ENCODE data around the gene MIER2.
A peak's percentile ranks its signal among the peaks of the same experiment; 100 is the strongest.
"Not testable (repeated sequence)": the region's sequence is repeated elsewhere in the genome, so short reads cannot be mapped to it uniquely, and the experiment has no call there.

The MIER2 gene

DNA sequence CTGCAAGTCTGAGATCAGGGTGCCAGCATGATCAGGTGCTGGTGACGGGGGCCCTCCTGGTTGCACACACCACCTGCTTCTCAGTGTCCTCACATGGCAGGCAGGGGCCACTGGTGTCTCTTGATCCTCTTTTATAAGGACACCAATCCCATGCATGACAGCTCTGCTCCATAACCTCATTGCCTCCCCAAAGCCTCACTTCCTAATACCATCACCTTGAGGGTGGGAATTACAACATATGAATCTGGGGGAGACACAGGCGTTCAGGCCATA is 15.0 kb upstream of the MIER2 start:
- DNase-seq (ENCODE audit: low spot score): no peak

DNA sequence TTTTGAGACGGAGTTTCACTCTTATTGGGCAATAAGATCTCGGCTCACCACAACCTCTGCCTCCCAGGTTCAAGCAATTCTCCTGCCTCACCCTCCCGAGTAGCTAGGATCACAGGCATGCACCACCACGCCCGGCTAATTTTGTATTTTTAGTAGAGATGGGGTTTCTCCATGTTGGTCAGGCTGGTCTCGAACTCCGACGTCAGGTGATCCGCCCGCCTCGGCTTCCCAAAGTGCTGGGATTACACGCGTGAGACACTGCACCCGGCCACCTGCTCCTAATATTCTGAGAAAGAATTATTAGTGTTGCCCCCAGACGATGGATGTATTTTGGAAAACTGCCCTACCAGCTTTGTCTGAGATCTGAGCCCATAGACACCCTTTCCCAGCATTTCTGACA is 10.9 kb upstream of the MIER2 start:
- DNase-seq (ENCODE audit: low spot score): not testable (repeated sequence)

DNA sequence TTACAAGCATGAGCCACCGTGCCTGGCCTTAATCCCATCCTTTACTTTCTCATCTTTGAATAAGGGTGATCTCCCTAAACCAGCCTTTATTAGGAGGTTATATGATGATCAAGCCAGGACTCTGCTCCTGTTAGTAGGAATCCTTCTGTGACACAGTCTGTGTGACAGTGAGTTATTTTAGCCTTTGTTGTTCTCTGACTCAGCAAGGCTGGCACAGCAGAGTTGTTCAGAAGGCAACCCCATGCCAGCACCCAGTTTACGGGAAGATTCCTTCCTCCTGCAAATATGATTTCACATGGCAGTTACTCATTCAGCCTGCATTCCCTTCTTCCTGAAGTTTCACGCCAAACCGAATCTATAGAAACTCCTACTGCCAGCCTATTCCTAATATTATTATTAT is 10.5 kb upstream of the MIER2 start:
- no peak for DNase-seq (ENCODE audit: low spot score)

DNA sequence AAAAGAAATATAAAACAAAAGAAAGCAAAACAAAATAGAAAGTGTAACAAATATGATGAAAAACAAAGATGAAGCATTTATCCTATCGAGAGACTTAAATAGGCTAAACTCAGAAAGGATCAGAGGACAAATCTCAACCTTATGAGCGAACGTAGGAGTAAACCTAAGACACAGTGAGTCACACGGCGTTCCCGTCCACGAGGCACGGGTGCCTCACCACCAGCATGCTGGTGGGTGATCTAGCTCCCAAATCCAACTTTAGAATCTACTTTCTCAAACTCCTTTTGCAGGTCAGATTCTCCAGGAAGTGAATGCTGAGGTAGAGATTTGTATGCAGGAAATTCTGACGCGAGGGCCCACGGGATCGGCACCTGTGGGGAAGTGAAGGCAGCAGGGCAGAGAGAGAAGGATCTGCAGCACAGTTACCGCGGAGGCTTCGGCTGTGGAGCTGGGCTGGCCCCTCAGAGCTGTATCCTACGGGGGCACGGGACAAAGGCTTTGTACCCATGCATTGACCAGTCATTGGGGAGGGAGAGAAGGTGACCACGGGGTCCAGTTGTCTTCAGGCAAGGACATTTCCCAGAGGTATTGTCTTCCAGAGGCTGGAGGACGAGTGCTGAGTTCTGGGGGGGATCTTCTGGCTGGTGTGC is 7.5 kb upstream of the MIER2 start:
- DNase-seq (ENCODE audit: low spot score): no peak

DNA sequence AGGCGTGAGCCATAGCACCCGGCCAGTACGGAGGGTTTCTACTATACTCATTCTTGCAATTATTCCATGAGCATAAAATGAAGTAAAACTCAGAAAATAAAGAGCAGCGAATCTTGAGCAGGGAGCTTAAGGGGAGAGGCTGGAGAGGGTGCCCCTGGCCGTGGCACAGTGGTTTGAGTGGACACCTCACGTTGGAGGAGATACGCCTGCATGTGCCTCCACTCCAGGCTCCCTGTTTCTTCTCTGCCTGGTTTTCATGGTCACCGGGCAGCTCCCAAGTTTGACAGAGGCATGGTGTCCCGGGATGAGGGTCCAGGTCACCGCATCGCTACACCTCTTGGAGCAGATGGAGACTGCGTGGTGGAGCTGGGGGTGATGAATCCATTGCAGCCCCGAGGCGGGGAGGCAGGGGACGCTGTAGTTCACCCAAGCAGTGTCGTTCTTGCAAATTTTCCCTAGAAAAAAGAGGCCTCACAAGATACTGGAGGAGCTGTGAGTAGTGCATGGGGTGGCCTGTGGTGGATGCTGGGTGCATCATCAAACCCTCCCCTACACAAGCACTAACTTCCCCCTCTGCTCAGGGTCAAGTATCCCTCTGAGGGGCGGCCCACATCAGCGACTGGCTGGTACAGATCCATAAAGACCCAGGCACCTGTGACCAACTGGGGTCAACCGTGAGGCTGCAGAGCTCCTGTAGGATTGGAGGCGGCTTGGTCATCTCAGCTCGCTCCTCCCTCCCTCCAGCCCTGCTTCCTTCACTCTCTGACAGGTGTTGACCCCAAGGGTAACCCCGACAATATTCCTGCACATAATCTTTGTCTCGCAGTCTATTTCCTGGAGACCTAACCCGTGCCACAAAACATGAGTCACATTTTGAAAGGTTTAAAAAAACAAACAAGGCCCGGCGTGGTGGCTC is 3.6 kb upstream of the MIER2 start:
- DNase-seq (ENCODE audit: low spot score): no peak

DNA sequence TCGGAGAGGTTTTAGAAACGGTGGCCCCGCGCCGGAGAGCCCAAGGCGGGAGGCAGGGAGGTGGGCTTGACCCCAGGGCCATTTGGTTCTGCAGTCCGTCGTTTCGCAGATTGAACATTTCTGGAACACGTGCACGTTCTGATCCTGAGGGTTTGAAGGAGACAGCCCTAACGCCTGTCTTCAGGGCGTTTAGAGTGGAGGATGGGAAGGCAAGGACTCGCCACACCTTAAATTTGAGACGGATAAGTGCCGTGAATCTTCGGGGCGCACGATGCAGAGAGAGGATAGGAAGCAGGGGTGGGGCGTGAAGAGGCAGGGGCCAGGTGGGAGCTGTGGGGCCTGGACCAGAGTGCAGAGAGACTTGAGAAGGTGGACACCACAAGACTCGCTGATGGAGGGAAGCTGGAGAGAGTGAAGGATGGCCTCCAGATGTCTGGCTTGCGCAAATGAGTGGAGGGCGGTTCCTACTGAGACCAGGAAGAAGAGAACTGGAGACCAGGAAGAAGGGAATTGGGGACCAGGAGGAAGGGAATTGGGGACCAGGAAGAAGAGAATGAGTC is 804 bp upstream of the MIER2 start:
- DNase-seq (ENCODE audit: low spot score): no peak

DNA sequence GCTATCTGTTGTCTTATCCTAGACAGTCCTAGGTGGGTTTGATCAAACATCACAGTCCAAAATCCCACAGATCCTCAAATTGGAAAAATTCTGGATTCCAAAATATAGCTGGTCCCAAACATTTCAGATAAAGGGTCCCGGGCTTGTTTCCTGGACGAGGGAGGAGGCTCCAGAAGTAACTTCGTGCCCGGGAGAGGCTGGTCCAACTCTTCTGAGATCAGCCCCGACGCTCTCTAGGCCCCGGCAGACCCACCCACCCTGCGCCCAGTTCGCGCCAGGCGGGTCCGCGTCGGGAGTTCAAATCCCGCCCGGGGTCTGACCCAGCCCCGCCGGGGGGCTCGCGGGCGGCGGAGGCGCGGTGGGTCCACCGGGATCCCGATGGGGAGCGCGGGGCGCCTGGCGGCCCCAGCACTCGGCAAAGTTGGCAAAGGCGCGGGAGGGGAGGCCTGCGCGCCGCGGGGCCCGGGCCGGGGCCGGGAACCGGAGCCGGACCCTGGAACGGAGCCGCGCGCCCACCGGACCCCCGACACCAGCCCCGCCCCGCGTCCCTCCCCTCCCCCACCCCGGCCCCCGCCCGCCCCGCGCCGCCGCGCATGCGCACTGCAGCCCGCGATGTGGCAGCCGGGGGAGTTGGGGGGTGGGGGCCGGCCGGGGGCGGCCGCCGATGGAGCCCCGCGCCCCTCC is 513 bp downstream of the MIER2 start:
- DNase-seq (ENCODE audit: low spot score): peak; percentile 63

DNA sequence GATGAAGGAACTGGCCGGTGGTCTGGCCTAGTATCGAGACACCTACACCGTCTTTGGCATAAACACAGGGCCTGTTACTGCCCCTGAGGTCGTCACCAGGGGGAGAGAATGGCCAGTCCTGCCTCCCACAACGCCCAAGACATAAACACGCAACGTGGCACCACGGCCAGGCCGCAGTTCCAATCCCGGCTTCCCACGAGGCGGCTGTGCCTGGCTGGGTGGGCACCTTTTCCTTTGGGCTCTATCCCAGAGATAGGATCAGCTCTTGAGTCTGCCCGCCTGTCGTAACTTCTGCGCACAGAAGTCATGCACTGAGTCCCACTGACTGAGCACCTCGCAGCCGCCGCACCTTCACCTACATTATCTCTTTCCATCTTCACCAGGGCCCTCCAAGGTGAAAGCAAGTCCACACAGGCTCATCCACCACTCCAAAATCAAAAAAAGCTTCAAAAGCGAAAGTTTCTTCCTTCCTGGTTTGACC is 1.1 kb downstream of the MIER2 start:
- no peak for DNase-seq (ENCODE audit: low spot score)

DNA sequence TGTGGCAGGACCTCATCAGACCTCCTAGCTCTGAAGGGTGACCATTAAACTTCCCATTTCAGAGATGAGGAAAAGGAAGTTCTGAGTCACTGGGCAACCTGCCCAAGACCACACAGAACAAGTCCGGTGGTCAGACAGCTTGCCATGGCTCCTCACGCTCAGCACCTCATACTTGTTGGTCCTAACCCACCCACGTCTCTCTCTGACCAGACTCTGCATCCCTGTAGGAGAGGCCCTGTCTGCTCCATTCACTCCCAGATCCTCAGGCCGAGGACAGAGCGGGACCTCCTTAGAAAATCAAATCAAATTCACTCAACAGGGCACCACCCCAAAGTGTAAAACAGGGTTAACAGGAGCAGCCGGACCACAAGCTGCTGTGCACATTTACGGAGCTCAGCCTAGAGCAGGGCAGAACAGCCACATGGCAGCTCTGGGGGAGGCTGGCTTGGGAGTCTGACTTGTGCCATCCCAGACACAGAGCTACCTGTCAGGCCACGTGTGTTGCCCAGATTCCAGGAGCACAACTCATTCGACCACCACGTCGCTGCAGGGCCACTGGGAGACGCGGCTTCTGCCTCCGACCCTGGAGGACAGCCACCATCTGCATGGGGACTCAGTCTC is 1.7 kb downstream of the MIER2 start:
- DNase-seq (ENCODE audit: low spot score): peak; percentile 84

DNA sequence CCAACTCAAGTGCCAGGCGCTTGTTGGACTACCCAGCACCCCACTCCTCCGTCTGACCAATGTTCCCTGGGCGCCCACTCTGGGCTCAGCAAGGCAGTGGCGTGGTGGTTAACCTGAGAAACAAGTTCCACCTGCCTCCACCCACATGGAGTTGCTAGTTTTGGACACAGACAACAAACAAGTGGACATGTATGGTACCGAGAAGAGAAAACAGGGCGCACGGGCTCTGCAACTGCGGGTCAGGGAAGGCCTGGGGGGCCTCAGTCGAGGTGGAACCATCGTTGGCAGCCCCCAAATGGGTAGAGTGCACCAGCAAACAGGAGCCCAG is 2.5 kb downstream of the MIER2 start:
- DNase-seq (ENCODE audit: low spot score): no peak

DNA sequence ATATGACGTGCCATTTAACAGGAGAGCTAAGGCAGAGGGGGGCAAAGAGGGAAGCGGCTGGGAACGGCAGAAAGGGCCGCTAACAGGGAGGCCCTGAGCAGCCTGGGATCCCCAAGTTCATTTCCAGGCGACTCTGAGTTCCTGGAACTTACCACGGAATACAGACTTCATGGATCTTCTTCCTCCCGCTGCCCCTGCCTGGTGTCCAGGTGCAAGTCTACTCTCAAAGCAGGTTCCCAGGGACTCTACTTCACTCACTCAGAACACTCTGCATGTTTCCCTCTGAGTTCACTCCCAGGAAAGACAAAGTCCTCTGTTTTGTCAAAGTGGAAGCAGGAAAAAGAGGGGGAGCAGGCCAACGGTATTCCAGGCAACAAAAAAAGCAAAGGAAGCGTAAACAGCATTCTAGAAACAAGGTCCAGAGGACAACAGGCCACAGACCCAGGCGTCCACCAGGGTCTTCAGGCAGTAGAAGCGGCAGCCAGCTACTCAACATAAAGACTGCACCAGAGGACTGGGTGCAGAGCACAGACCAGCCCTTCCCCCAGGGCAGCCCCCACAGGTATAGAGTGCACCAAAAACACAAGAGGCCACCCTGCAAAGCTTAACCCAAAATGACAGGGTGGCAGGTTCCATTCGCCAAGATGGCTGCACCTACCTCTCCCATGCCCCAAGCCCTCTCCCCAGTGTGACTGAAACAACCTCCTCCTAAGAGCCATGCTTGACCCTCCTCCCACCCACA is 3.0 kb downstream of the MIER2 start:
- DNase-seq (ENCODE audit: low spot score): no peak

DNA sequence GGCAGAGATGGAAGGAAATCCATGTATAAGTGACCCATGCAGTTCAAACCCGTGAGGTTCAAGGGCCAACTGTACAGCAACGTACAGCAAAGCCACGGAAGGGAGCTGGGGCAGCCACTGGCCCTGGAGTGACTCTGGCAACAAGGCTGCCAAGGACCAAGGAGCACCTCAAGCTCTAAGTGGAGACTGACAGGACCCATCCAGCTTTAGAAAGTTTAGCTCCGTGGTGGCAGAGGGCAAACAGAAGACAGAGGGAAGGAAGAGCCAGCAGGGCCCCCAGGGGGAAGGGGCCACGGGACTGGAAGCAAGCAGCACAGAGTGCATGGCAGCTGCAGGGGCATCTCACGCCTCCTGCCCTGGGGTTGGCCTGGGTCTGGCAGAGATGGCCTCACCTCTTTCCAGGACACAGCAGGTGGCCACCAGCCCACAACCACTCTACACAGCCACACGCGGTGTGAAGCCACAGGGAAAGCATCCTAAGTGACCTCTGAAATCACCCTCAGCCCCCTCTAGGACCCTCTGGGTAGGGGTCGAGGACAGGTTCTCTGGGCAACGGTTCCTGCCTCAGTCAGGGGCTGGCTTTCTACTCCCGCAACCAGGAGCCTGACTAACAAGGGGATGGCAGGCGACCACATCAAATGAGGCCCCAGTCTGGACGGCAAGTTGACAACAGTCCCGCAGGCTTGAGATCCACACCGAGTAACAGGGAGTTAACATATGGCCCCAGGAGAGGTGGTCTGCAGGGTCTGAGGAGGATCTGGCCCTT is 3.8 kb downstream of the MIER2 start:
- DNase-seq (ENCODE audit: low spot score): no peak

DNA sequence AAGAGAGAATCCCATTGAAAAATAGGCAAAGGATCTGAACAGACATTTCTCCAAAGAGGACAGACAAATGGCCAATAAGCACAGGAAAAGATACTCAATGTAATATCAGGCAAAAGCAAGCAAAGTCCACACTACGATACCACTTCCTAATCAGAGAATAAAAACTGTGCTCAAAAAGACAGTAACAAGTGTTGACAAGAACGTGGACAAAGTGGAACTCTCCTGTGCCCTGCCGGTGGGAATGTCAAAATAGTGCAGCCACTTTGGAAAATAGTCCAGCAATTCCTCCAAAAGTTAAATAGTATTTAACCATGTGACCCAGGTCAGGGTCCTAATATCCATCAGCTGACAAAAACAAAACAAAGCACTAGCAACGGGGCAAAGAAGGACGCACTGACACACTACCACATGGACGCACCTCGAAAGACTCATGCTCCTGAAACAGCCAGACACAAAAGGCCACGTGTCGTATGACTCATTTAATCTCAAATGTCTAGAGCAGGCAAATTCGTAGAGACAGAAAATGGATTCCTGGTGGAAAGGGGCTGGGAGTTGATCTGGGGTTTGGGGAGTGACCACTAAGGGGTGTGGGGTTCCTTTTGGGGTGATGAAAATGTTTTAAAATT is 5.2 kb downstream of the MIER2 start:
- DNase-seq (ENCODE audit: low spot score): no peak

DNA sequence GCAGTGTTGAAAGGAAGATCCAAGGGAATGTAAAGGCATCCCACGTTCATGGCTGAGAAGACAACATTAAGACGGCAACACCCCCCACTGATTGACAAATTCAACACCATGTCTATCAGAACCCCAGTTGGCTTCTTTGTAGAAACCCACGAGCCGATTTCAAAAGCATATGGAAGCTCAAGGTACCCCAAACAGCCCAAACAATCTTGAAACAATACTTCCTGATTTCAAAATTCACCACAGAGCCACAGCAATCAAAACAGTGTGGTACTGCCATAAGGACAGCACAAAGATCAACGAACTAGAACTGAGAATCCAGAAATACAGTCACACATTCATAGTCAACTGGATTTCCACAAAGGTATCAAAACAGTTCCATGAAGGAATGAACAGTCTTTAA is 6.2 kb downstream of the MIER2 start:
- DNase-seq (ENCODE audit: low spot score): no peak

DNA sequence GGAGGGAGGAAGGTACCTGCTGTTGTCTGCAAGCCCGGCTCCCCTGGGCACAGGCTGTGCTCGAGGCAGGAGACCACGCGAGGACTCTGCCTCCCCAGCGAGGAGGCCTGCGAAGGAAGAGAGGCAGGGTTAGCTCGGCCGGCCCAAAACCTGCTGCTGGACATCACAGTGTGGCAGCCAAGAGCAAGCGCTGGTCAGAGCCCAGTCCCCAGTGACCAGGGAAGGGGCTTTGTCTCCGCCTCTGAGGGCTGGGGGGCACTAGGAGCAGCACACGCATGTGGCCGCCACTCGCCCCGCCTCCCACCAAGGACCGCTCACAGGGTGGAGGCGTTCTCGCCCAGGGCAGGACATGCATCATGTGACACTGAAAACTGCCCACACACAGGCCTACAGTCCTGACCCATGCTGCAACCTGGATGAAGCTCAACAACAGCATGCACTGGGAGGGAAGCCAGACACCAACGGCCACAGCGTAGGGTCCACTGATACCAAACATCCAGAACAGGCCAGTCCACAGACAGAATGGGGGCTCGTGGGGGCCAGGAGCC is 8.5 kb downstream of the MIER2 start:
- DNase-seq (ENCODE audit: low spot score): no peak

DNA sequence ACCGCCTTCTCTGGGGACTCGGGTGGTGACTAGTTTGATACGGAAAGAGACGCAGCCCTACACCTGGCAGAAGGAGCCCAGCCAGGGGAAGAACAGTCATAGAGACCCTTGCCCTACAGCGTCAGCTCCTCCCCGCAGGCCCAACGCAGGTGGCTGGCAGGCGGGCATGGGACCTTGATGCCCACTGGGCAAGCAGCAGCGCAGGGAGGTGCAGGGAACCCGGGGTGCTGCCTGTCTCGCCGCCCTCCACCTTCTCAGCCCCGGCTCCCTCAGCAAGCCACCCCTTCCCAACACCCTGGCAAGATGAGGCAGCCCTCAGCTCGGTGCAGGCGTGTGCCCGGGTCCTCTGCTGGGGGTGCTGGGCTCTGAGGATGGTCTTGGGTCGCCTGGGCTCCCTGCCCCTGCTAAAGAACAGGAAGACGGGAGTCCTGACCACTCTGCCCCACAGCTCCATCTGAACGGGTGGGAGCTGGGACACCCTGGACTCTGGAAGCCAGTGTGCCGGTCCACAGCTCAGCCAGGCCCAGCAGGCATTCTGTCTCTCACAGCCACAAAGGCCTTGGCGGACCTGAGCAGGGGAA is 9.0 kb downstream of the MIER2 start:
- no peak for DNase-seq (ENCODE audit: low spot score)

DNA sequence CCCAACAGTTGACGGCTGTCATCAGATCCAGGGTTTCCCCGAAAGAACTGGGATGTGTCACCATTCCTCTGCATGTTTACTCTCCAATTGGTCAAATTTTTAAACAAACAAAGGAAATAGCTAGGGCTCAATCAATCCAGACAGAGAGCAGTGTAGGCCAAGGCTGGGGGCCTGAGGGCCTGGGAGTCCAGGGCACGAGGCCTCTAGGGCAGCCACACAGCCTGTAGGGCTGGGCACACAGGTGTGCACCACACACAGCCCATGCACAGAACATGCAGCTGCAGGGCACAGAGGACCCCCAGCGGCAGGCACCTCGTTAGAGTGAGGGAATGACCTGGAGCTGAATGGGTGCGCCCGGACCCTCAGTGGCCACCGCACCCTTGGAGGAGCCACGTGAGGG is 9.5 kb downstream of the MIER2 start:
- no peak for DNase-seq (ENCODE audit: low spot score)

DNA sequence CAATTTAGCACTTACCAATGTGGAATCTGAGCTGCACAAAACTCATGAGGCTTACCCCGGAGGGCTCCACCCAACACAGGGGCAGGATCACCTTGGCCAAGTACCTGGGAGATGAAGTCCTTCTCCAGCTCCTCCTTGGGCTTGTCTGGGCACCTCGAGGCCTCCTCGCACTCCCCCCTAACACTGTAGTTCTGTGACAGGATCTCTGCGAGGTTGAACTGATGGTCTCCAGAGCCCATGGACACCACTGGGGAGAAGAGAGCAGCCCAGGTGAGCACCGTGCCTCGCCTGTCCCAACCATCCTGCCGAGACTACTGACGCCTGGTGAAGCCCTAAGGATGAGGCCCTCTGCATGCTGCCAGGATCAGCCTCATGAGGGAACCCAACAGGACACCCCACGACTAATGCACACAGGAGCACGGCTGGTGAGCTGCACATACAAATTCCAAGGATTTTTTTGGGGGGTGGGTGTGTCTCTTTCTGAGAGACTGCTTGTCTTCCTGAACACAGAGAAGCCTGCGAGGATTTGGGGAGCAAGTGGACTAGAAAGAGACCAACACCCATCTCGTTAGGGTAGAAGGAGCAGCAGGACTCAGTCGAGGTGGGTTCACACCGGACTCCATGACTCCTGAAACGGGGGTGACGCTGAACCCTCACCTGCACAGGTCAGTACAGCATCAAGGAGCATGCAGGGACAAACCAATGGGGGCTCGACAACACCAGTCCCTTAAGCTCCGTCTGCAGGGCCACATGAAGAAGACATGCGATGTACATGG is 10.1 kb downstream of the MIER2 start:
- DNase-seq (ENCODE audit: low spot score): no peak

DNA sequence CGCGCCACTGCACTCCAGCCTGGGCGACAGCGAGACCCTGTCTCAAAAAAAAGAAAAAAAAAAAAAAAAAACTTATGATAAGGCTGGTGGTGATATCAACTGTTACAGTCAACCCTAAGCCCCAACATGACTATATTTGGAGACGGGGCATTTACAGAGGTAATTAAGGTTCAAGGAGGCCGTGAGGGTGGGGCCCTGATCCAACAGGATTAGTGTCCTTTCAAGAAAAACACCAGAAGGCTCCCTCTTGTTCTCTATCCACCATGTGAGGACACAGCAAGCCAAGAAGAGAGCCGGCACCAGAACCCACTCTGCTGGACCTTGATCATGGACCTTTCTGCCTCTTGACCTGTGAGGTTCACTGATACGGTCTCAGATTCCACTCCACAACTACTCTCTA is 14.1 kb downstream of the MIER2 start:
- no peak for DNase-seq (ENCODE audit: low spot score)

Measured in AG08395 (cell line).